ENCODE data around the gene CCDC9.

DNA sequence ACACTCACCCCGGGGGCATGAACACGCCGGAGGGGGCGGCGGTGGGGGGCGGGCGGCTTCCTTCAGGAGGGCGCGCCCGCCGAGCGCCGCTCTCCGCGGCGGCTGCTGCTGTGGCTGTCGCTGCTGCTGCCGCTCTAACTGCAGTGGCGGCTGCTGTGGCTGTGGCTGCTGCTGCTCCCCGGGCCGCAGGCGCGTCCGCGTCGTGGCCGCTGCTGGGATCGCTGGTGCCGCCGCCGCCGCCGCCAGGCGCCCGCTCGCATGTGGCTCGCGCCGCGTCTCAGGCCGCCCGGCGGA, 25.5 kb upstream of the CCDC9 start, which contains the start of gene BBC3:
- TF ChIP-seq, protein P1, sequence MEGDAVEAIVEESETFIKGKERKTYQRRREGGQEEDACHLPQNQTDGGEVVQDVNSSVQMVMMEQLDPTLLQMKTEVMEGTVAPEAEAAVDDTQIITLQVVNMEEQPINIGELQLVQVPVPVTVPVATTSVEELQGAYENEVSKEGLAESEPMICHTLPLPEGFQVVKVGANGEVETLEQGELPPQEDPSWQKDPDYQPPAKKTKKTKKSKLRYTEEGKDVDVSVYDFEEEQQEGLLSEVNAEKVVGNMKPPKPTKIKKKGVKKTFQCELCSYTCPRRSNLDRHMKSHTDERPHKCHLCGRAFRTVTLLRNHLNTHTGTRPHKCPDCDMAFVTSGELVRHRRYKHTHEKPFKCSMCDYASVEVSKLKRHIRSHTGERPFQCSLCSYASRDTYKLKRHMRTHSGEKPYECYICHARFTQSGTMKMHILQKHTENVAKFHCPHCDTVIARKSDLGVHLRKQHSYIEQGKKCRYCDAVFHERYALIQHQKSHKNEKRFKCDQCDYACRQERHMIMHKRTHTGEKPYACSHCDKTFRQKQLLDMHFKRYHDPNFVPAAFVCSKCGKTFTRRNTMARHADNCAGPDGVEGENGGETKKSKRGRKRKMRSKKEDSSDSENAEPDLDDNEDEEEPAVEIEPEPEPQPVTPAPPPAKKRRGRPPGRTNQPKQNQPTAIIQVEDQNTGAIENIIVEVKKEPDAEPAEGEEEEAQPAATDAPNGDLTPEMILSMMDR (IDR thresholded peaks at IDR 0.05), result no peak
- no peak for TF ChIP-seq EZH2 (IDR thresholded peaks at IDR 0.05)

Measured in neural progenitor cell (in vitro differentiated cells).